Ectodermal cell (in vitro differentiated cells): Measurements from ENCODE around the gene MAST1.
"Not testable (repeated sequence)": the region's sequence is repeated elsewhere in the genome, so short reads cannot be mapped to it uniquely, and the experiment has no call there.

Source experiments
- H3K27ac ChIP-seq: 2 replicates; pipeline ENCODE4 v1.7.0; 2013; ENCODE audit warnings: mild to moderate bottlenecking, low read depth, low read length; ENCODE audit not compliant: insufficient read depth, poor library complexity, severe bottlenecking
- H3K27me3 ChIP-seq: 2 replicates; pipeline ENCODE4 v1.7.0; 2013; ENCODE audit warnings: mild to moderate bottlenecking, low read length; ENCODE audit not compliant: insufficient read depth, control insufficient read depth, poor library complexity, severe bottlenecking
- H3K36me3 ChIP-seq: one replicate; pipeline ENCODE4 v1.7.0; 2013; ENCODE audit warnings: low read length; ENCODE audit not compliant: control insufficient read depth, insufficient read depth
- H3K4me1 ChIP-seq: one replicate; pipeline ENCODE4 v1.7.0; 2013; ENCODE audit warnings: low read length; ENCODE audit not compliant: control insufficient read depth, insufficient read depth
- H3K4me3 ChIP-seq: 2 replicates; pipeline ENCODE4 v1.7.0; 2013; ENCODE audit warnings: low read depth, low read length, control low read depth; ENCODE audit not compliant: insufficient read depth
- H3K9me3 ChIP-seq: 2 replicates; pipeline ENCODE4 v1.7.0; 2013; ENCODE audit warnings: mild to moderate bottlenecking, low read length, moderate library complexity; ENCODE audit not compliant: control insufficient read depth
- WGBS, 2 experiments: methylation state at CpG; one replicate each; pipeline ENCODE4 v1.1.7; 2013; ENCODE audit warnings: missing lambda C conversion rate in 2 of 2; 5-methylcytosine and 5-hydroxymethylcytosine counted together

Gene MAST1

GRCh38 chr19:12841094-12841493 lies 2.8 kb downstream of the MAST1 start:
- peaks cover 5% of the 10 kb centered on the region for H3K4me1 ChIP-seq
- peak overlapping the region; percentile 67 for H3K27ac ChIP-seq
- WGBS, 2 experiments: 2 to 3% methylated on average over 29 of the region's 29 CpGs
- H3K36me3 ChIP-seq: no peaks in the 10 kb centered on the region
- peaks cover 33% of the 10 kb centered on the region for H3K27me3 ChIP-seq
- no peaks in the 10 kb centered on the region for H3K9me3 ChIP-seq
- peak overlapping the region; percentile 34 for H3K4me3 ChIP-seq

- Histone ChIP-seq H3K27ac (no peak overlapping the region), H3K4me3 (no peak overlapping the region), H3K9me3 (no peaks in the 10 kb centered on the region), H3K27me3 (peaks cover 19% of the 10 kb centered on the region), H3K4me1 (peaks cover 5% of the 10 kb centered on the region), H3K36me3 (no peaks in the 10 kb centered on the region)
- WGBS, 2 experiments: 96% methylated on average over 18 of the region's 18 CpGs
Measured at GRCh38 chr19:12842511-12842910, 4.2 kb downstream of the MAST1 start.

- peaks cover 5% of the 10 kb centered on the region for H3K4me1 ChIP-seq
- H3K27me3 ChIP-seq: peaks cover 16% of the 10 kb centered on the region
- H3K4me3 ChIP-seq: no peak overlapping the region
- no peaks in the 10 kb centered on the region for H3K36me3 ChIP-seq
- 94 to 95% methylated on average over 11 of the region's 11 CpGs for WGBS, 2 experiments
- H3K9me3 ChIP-seq: no peaks in the 10 kb centered on the region
- H3K27ac ChIP-seq: no peak overlapping the region
Measured at GRCh38 chr19:12843328-12843727, 5.0 kb downstream of the MAST1 start.

GRCh38 chr19:12843999-12844732 lies 5.9 kb downstream of the MAST1 start:
- 92 to 93% methylated on average over 3 of the region's 3 CpGs for WGBS, 2 experiments
- H3K9me3 ChIP-seq: no peaks in the 10 kb centered on the region
- peaks cover 8% of the 10 kb centered on the region for H3K27me3 ChIP-seq
- H3K4me3 ChIP-seq: no peak overlapping the region
- no peak overlapping the region for H3K27ac ChIP-seq
- no peaks in the 10 kb centered on the region for H3K36me3 ChIP-seq
- peaks cover 1% of the 10 kb centered on the region for H3K4me1 ChIP-seq

GRCh38 chr19:12846613-12847012 lies 8.3 kb downstream of the MAST1 start:
- H3K27ac ChIP-seq, H3K27me3 ChIP-seq, H3K4me3 ChIP-seq, H3K36me3 ChIP-seq, H3K4me1 ChIP-seq, H3K9me3 ChIP-seq: not testable (repeated sequence)
- WGBS, 2 experiments: 90% methylated on average over 6 to 7 of the region's 7 CpGs

- H3K9me3 ChIP-seq: no peaks in the 10 kb centered on the region
- H3K27me3 ChIP-seq: peaks cover 4% of the 10 kb centered on the region
- H3K27ac ChIP-seq: no peak overlapping the region
- 32% methylated on average over 69 of the region's 69 CpGs for WGBS, 2 experiments
- no peaks in the 10 kb centered on the region for H3K4me1 ChIP-seq
- H3K4me3 ChIP-seq: no peak overlapping the region
- peaks cover 3% of the 10 kb centered on the region for H3K36me3 ChIP-seq
Measured at GRCh38 chr19:12847159-12848139, 9.1 kb downstream of the MAST1 start.

GRCh38 chr19:12856653-12857052 lies 18.3 kb downstream of the MAST1 start:
- no peak overlapping the region for H3K4me3 ChIP-seq
- no peak overlapping the region for H3K27ac ChIP-seq
- H3K27me3 ChIP-seq: no peaks in the 10 kb centered on the region
- no peaks in the 10 kb centered on the region for H3K4me1 ChIP-seq
- WGBS, 2 experiments: no CpG with 5 or more reads among the region's 1 CpG
- no peaks in the 10 kb centered on the region for H3K9me3 ChIP-seq
- peaks cover 3% of the 10 kb centered on the region for H3K36me3 ChIP-seq

- Histone ChIP-seq H3K4me3 (no peak overlapping the region), H3K4me1 (no peaks in the 10 kb centered on the region), H3K27ac (no peak overlapping the region), H3K36me3 (no peaks in the 10 kb centered on the region), H3K27me3 (no peaks in the 10 kb centered on the region), H3K9me3 (no peaks in the 10 kb centered on the region)
- WGBS, 2 experiments: 95% methylated on average over 35 of the region's 35 CpGs
Measured at GRCh38 chr19:12858041-12858928, 20.0 kb downstream of the MAST1 start.

- Histone ChIP-seq H3K36me3 (no peaks in the 10 kb centered on the region), H3K4me3 (no peak overlapping the region), H3K27ac (no peak overlapping the region), H3K27me3 (no peaks in the 10 kb centered on the region), H3K4me1 (no peaks in the 10 kb centered on the region), H3K9me3 (no peaks in the 10 kb centered on the region)
- WGBS, 2 experiments: 92 to 95% methylated on average over 7 of the region's 7 CpGs
Measured at GRCh38 chr19:12859546-12859945, 21.2 kb downstream of the MAST1 start.
